Measurements from ENCODE around the gene C13orf46.

The C13orf46 gene

GRCh38 chr13:113952983-113953520, 20.8 kb downstream of the C13orf46 start:
- no peak for DNase-seq

GRCh38 chr13:113952151-113952982, 21.5 kb downstream of the C13orf46 start:
- DNase-seq, result no peak

GRCh38 chr13:113951246-113951999, 22.5 kb downstream of the C13orf46 start:
- DNase-seq, result peak; percentile 39

- DNase-seq, result no peak
Measured at GRCh38 chr13:113950451-113951245, 23.2 kb downstream of the C13orf46 start.

- DNase-seq, result no peak
Measured at GRCh38 chr13:113949546-113949945, 24.3 kb downstream of the C13orf46 start.

GRCh38 chr13:113948034-113948742, 25.7 kb downstream of the C13orf46 start:
- DNase-seq, result no peak

- no peak for DNase-seq
Measured at GRCh38 chr13:113947311-113948033, 26.4 kb downstream of the C13orf46 start.

GRCh38 chr13:113946409-113947181, 27.3 kb downstream of the C13orf46 start:
- DNase-seq, result no peak

GRCh38 chr13:113945857-113946408, 27.9 kb downstream of the C13orf46 start:
- DNase-seq, result no peak

GRCh38 chr13:113943821-113944565, 29.9 kb downstream of the C13orf46 start:
- DNase-seq, result no peak

GRCh38 chr13:113942591-113943103, 31.2 kb downstream of the C13orf46 start:
- no peak for DNase-seq

GRCh38 chr13:113941571-113942191, 32.2 kb downstream of the C13orf46 start:
- no peak for DNase-seq

GRCh38 chr13:113939944-113940297, 34.0 kb downstream of the C13orf46 start:
- no peak for DNase-seq

- no peak for DNase-seq
Measured at GRCh38 chr13:113939129-113939943, 34.5 kb downstream of the C13orf46 start.

- no peak for DNase-seq
Measured at GRCh38 chr13:113938716-113939115, 35.2 kb downstream of the C13orf46 start.

GRCh38 chr13:113938246-113938645, 35.6 kb downstream of the C13orf46 start:
- DNase-seq, result no peak

GRCh38 chr13:113937527-113938180, 36.2 kb downstream of the C13orf46 start:
- no peak for DNase-seq

- DNase-seq, result no peak
Measured at GRCh38 chr13:113937073-113937472, 36.8 kb downstream of the C13orf46 start.

All from activated CD8-positive, alpha-beta memory T cell treated with anti-CD3 and anti-CD28 coated beads, Interleukin-2, amount 50 U/mL, for 4 hours (primary cell).